Kidney (tissue), 14 donors: ENCODE data around the gene ARMC3. TPM values are rescaled to one million over a fixed set of nuclear protein-coding genes. Genes with fewer than 3 reads are reported as not detected.

Experiments used
- DNase-seq, 5 donors: peaks; one replicate each; pipeline ENCODE4 v3.0.0-alpha.2; 2013 to 2020
- FAIRE-seq: peaks from 2 replicates; lab custom pipeline; 2012; peaks lifted over from hg19 to GRCh38; lab: Jason Lieb, UNC
- H3K27ac ChIP-seq, 2 donors: one replicate each; pipeline ENCODE4 v1.7.0; 2013; ENCODE audit warnings: low read depth in 2 of 2, low read length in 2 of 2, inconsistent platforms in 1 of 2
- H3K27me3 ChIP-seq: one replicate; pipeline ENCODE4 v1.7.1; 2013; ENCODE audit warnings: low read length, inconsistent platforms; ENCODE audit not compliant: control insufficient read depth, insufficient read depth
- H3K36me3 ChIP-seq, 3 donors: one replicate each; pipeline versions ENCODE4 v1.7.0 to v1.7.1; 2013; ENCODE audit warnings: low read length in 3 of 3, control low read depth in 1 of 3, inconsistent platforms in 1 of 3; ENCODE audit not compliant: insufficient read depth in 3 of 3, control insufficient read depth in 2 of 3
- H3K4me1 ChIP-seq, 3 donors: one replicate each; pipeline versions ENCODE4 v1.7.0 to v1.7.1; 2013; ENCODE audit warnings: low read length in 3 of 3, inconsistent platforms in 1 of 3, low read depth in 1 of 3; ENCODE audit not compliant: control insufficient read depth in 2 of 3, insufficient read depth in 2 of 3
- H3K4me3 ChIP-seq, 3 donors: one replicate each; pipeline versions ENCODE4 v1.7.0 to v1.8.1; 2013; ENCODE audit warnings: low read length in 3 of 3, control low read depth in 1 of 3, inconsistent platforms in 1 of 3
- H3K9ac ChIP-seq, 3 donors: one replicate each; pipeline versions ENCODE4 v1.7.0 to v1.7.1; 2013; ENCODE audit warnings: low read length in 3 of 3, control low read depth in 1 of 3, inconsistent platforms in 1 of 3
- H3K9me3 ChIP-seq, 3 donors: one replicate each; pipeline versions ENCODE4 v1.7.0 to v1.7.1; 2013; ENCODE audit warnings: low read length in 3 of 3, control low read depth in 1 of 3, inconsistent platforms in 1 of 3; ENCODE audit not compliant: control insufficient read depth in 2 of 3, insufficient read depth in 1 of 3
- intact Hi-C: fragments of 100-400 bp; cut with DNase I; formaldehyde crosslinking; loops from one replicate; pipeline ENCODE4 v1.11.1; 2022
- polyA plus RNA-seq: library from polyadenylated mRNA; stranded (reverse); fragments of 350-450 nt; fragmentation: Illumina TruSeq; extraction: RNeasy Lipid Tissue Mini Kit (QIAGEN cat#74804); gene quantifications from one replicate; pipeline ENCODE4 v1.2.3, GENCODE V29; 2014; ENCODE audit warnings: low read depth, low replicate concordance; ENCODE audit not compliant: insufficient read depth
- total RNA-seq: library from RNA; stranded (reverse); fragmentation: NEBNext Ultra II Directional; extraction: Animal tissue kit (Norgen Biotek cat#: 25700); gene quantifications from one replicate; pipeline ENCODE4 v1.2.1, GENCODE V29; 2021
- TF ChIP-seq, protein P1 (sequence below): IDR thresholded peaks from 3 replicates; pipeline ENCODE4 v1.5.1; 2012; ENCODE audit warnings: mild to moderate bottlenecking, moderate library complexity, borderline replicate concordance; ENCODE audit not compliant: insufficient read depth; ENCODE audit errors: extremely low read depth
- donor health status: control.
- donor health status: control.
- donor health status: control.
- donor health status: control.
- donor health status: control.
- donor health status: DM: yes; HTN: yes; CAD: no.
- donor health status: Normal renal cell carcinoma (clear cell type).

Gene ARMC3
- total and polyA plus RNA-seq, 2 donors from 2014 or later = 0.60 to 5.5 TPM

DNA sequence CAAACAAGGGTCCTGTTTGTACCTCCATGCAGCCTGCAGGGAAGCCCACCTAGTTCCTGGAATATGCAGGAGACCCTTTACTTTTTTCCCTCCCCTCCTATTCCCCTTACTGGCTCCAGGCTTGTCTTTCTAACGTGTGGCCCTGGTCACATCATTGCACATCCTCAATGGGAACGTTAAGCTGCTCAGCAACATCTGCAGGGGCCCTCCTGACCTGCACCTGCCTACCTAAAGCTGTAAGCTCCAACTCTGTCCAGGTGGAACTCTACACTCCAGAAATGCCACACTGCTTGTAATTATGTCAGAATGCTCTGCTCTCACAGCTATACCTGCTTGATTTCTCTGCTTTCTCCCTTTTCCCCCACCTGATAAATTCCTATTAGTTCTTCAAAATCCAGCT is 72.1 kb downstream of the ARMC3 start:
- Histone ChIP-seq H3K4me1 (no peaks in the 10 kb centered on the region), H3K27ac (no peak overlapping the region), H3K36me3 (no peaks in the 10 kb centered on the region), H3K4me3 (no peak overlapping the region), H3K27me3 (no peaks in the 10 kb centered on the region), H3K9me3 (no peaks in the 10 kb centered on the region), H3K9ac (no peak overlapping the region)
- no peak for FAIRE-seq
- intact Hi-C loops = loop anchor here (10.0 kb wide), 1 partner anchor 995 kb away; the partner anchor contains the start of gene DNAJC1
- TF ChIP-seq, protein P1, sequence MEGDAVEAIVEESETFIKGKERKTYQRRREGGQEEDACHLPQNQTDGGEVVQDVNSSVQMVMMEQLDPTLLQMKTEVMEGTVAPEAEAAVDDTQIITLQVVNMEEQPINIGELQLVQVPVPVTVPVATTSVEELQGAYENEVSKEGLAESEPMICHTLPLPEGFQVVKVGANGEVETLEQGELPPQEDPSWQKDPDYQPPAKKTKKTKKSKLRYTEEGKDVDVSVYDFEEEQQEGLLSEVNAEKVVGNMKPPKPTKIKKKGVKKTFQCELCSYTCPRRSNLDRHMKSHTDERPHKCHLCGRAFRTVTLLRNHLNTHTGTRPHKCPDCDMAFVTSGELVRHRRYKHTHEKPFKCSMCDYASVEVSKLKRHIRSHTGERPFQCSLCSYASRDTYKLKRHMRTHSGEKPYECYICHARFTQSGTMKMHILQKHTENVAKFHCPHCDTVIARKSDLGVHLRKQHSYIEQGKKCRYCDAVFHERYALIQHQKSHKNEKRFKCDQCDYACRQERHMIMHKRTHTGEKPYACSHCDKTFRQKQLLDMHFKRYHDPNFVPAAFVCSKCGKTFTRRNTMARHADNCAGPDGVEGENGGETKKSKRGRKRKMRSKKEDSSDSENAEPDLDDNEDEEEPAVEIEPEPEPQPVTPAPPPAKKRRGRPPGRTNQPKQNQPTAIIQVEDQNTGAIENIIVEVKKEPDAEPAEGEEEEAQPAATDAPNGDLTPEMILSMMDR = no peak
- no peak for DNase-seq

DNA sequence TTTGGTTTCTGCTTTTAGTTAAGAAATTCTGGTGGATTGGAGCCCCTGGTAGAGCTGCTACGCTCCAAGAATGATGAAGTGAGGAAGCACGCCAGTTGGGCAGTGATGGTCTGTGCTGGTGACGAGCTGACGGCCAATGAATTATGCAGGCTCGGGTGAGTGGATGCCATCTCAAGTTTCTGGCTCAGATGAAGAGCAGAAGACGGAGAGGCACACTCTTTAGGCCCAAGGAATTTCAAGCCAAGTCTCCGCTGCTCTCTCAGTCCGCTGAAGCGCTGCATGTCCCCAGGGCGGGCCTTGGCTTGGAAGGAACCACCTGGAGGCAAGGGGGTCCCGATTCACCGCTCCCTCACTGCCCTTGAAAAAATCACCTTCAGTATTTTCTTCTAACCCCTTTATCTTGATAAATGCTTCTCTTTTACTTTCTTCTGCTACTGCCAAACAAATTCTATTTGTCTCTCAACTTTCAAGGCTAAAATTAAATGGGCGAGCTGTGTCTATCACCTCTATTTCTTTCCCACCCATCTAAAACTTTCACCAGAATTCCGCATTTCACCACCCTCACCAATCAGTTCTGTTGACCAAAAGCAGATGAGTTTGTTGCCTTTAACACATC is 74.2 kb downstream of the ARMC3 start:
- H3K27me3 ChIP-seq = no peaks in the 10 kb centered on the region
- H3K27ac ChIP-seq = no peak overlapping the region

DNA sequence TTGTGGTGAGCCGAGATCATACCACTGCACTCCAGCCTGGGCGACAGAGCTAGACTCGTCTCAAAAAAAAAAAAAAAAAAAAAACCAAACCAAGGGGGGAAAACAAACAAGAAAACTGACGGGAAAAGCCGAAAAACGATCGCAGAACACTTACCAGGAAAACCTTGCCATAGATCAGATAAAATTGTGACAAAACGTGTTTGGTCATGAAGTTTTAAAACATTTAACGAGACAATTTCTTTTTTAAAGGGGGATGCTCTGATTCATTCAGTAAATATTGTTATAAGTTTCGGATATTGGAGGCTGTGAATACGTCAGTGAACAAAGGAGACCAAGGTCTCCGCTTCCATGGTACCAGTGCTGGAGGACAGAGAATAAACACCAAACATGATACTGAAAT is 77.3 kb downstream of the ARMC3 start:
- TF ChIP-seq, protein P1 = no peak
- no peak for FAIRE-seq
- intact Hi-C loops = no loop called here

More for the DNA sequence above, 74.2 kb downstream of the ARMC3 start:
- peak overlapping the region in 2 of 3 donors; percentile 31 to 32 for H3K4me3 ChIP-seq
- DNase-seq (peak in 4 of 5 donors; percentile 87 to 94 (median 92)), FAIRE-seq (no peak)
- TF ChIP-seq, protein P1 = no peak
- H3K9ac ChIP-seq = no peak overlapping the region
- H3K9me3 ChIP-seq = no peaks in the 10 kb centered on the region
- intact Hi-C loops = no loop called here
- H3K4me1 ChIP-seq = no peaks in the 10 kb centered on the region
- H3K36me3 ChIP-seq = no peaks in the 10 kb centered on the region

More for the DNA sequence above, 77.3 kb downstream of the ARMC3 start:
- H3K27me3 ChIP-seq = no peaks in the 10 kb centered on the region
- H3K27ac ChIP-seq = no peak overlapping the region
- H3K36me3 ChIP-seq = no peaks in the 10 kb centered on the region
- H3K4me1 ChIP-seq = no peaks in the 10 kb centered on the region
- H3K4me3 ChIP-seq = no peak overlapping the region
- H3K9ac ChIP-seq = no peak overlapping the region
- no peaks in the 10 kb centered on the region for H3K9me3 ChIP-seq
- DNase-seq = no peak
